ENCODE results near the gene OTOP3.

Gene OTOP3

GRCh38 chr17:74990581-74991105 lies 54.9 kb downstream of the OTOP3 start:
- no peak for DNase-seq

GRCh38 chr17:74992223-74992622 lies 56.5 kb downstream of the OTOP3 start:
- no peak for DNase-seq

GRCh38 chr17:74994440-74994839 lies 58.7 kb downstream of the OTOP3 start:
- no peak for DNase-seq

GRCh38 chr17:74995847-74996246 lies 60.1 kb downstream of the OTOP3 start:
- DNase-seq = no peak

GRCh38 chr17:74998783-74999182 lies 63.1 kb downstream of the OTOP3 start:
- no peak for DNase-seq

- DNase-seq = no peak
Observed at GRCh38 chr17:74999523-74999922, 63.8 kb downstream of the OTOP3 start.
